HG03469 (cell line): ENCODE data around the gene ABCC5.
"Not testable (repeated sequence)": the region's sequence is repeated elsewhere in the genome, so short reads cannot be mapped to it uniquely, and the experiment has no call there.

Experiments used
- ATAC-seq: cut with Tn5 transposase; IDR thresholded peaks from one replicate; pipeline ENCODE4 v1.9.1; 2021; ENCODE audit warnings: mild to moderate bottlenecking, moderate library complexity, moderate number of reproducible peaks; ENCODE audit not compliant: unreplicated experiment

ABCC5 gene

DNA sequence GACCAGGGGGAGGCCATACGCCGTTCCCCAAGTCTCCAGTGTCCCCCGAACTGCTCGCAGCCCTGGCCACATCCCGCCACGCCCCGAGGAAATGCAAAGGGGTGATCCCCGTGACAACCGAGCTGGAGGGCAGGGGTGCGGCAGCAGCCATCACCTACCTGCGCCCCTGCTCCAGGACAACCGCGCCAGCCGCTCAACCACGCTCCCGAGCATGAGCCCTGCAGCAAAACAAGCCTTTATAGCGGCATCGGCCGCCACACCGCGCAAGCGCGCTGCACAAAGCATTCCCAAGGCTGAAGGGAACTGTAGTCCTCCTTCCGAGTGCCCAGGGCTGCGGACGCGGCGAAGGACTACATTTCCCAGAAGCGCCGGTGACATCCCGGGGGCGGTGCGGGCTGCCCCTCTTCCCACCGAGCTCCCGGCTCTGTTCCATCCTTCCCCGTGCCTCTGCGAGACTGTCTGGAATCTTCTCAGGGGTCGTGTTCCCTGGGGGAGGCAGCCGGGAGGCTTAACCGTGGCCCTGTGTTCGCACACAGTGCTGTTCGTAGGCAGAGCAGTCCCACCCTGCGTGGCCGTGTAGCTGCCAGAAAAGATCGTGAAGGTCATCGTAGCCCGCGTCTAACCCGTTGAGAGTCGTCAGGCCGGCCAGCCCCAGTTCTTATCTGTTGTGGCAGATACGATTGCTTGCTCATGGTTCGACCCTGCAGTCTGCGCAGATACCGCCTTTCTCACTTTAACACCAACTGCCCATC, at the start of gene ABCC5:
ABCC5 (minus strand) TSS at position 213 of the 752 bp plus-strand sequence. CDS start 3,492 bp downstream, outside the sequence.
- ATAC-seq = peak; percentile 93

DNA sequence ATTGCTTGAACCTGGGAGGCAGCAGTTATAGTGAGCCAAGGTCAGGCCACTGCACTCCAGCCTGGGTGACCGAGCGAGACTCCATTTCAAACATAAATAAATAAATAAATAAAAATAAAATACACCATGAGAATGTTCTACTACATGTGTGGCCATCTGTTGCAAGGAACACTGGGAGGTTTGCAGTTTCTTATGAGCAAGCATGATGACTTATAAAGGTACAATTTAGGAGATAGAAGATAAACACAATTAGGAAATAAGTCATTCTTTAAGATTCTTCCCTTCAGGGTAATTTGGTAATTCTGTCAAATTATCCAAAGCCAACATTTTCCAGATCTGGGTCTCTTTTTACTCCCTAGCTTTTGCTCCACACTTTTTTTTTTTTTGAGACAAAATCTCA, 48.5 kb upstream of the ABCC5 start:
- no peak for ATAC-seq

- no peak for ATAC-seq
Observed at GRCh38 chr3:184062637-184063036, 45.0 kb upstream of the ABCC5 start.

DNA sequence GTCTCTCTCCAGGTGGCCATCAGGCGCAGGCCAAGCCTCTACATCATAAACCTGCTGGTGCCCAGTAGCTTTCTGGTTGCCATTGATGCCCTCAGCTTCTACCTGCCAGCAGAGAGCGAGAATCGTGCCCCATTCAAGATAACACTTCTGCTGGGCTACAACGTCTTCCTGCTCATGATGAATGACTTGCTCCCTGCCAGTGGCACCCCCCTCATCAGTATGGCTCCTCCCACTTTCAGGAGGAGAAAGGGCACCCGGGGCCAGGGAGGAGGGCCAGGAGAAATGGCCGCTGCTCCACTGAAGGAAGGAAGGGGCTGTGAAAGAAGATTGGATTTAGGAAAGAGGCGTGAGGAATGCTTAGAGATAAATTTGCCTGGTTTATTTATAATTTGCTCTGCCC, 41.7 kb upstream of the ABCC5 start:
- no peak for ATAC-seq

- no peak for ATAC-seq
Observed at GRCh38 chr3:184058029-184058428, 40.3 kb upstream of the ABCC5 start.

- no peak for ATAC-seq
Observed at GRCh38 chr3:184052767-184053166, 35.1 kb upstream of the ABCC5 start, which contains the start of gene HTR3C. TSS of gene HTR3C (plus strand) at chr3:184053047. CDS start at chr3:184053081, 34 bp downstream.

GRCh38 chr3:184050217-184050847, 32.6 kb upstream of the ABCC5 start:
- ATAC-seq = no peak

GRCh38 chr3:184045995-184046394, 28.3 kb upstream of the ABCC5 start:
- no peak for ATAC-seq

DNA sequence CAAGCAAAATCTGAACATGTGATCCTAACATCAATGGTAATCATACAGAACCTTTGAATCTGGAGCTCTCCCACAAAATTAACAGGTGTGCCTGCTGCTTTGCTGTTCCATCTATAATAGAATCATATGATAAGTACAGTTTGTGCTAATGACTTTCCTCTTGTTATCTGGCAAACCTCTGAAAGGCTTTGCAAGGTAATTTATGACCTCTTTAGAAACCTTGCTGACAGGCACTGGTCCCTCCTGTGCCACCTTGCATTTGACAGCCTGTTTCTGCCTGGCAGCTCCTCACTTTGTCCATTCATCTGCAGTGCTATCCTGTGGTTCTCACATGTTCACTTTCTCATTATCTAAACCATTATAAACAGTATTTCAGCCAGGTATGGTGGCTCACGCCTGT, 24.9 kb upstream of the ABCC5 start:
- no peak for ATAC-seq

GRCh38 chr3:184040010-184040409, 22.3 kb upstream of the ABCC5 start:
- no peak for ATAC-seq

DNA sequence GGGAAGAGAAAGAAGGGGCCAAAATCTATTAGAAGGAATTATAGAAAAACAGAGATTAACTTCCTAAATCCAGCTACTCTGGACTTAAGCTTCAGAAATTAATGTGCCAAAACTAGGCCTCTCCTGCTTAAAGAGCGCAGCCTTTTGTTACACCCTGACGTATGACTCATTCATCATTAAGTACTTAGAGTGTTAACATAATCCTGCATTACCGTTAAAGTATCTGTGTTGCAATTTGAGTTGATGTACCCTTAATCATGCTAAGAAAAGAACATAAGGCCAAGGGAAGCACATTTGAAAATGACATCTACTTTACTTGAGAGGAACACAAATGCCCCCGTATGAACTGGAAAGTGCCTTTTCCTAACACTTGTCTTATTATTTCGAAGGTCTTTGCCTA, 21.7 kb upstream of the ABCC5 start:
- no peak for ATAC-seq

DNA sequence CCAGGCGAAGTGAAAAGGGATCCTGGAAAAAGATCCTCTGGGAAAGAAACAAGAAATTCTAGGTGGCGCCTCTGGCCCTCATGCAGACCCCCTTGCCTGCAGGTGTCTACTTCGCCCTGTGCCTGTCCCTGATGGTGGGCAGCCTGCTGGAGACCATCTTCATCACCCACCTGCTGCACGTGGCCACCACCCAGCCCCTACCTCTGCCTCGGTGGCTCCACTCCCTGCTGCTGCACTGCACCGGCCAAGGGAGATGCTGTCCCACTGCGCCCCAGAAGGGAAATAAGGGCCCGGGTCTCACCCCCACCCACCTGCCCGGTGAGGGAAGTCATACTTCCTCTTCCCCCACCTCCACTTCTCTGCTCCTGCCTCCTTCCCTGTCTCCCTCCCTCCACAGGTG, 20.6 kb upstream of the ABCC5 start:
- not testable (repeated sequence) for ATAC-seq

- ATAC-seq = no peak
Observed at GRCh38 chr3:184037816-184038215, 20.1 kb upstream of the ABCC5 start.

GRCh38 chr3:184031187-184031792, 13.6 kb upstream of the ABCC5 start, which contains the start of gene HTR3D:
TSS of gene HTR3D (plus strand) at chr3:184031742. CDS start at chr3:184031742, 0 bp downstream.
- no peak for ATAC-seq

DNA sequence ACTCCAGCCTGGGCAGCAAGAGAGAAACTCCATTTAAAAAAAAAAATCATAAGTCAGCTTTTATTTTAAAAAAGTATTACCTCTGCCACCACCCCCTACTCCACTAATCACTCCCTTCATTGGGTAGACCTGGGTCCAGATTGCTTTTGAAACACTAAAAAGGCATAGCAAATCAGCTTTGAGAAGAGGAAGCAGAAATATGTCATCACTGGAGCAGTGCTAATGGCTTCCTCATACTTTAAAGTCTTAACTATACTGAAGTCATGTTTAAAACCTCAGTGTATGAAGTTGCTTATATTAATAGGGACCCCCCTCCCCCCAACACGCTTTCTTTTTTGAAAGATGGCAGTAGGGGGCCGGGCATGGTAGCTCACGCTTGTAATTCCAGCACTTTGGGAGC, 12.9 kb upstream of the ABCC5 start:
- no peak for ATAC-seq

DNA sequence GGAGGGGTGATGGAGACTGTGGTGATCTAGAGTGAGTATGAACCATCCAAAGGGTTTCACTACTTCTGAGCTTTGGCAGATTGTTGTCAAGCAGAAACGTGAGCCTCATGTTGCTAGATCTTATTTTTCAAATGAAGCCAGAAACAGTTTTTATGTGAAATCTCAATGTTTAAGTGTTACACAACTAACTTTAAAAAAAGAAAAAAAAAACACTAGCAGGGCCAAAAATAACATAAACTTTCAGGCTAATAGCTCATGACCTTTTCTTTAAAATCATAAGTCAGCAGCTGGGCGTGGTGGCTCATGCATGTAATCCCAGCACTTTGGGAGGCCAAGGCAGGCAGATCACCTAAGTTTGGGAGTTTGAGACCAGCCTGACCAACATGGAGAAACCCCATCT, 11.8 kb upstream of the ABCC5 start:
- no peak for ATAC-seq

- not testable (repeated sequence) for ATAC-seq
Observed at GRCh38 chr3:184028275-184028890, 10.7 kb upstream of the ABCC5 start.

- not testable (repeated sequence) for ATAC-seq
Observed at GRCh38 chr3:184025256-184025655, 7.6 kb upstream of the ABCC5 start.

DNA sequence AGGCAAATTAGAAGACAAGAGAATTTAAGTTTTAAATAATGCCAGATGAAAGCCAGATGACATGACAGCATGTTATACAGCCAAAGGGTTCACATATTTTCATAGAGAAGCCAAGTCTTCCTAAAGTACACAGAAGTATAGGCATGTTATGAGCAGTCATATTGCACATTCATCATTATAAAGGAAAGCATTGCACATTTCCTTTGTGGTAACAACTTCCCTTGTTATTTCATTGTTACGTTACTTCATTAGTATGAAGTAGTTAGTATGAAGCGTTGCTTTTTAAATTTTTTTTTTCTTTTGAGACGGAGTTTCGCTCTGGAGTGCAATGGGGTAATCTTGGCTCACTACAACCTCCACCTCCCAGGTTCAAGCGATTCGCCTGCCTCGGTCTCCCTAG, 4.6 kb upstream of the ABCC5 start:
- no peak for ATAC-seq

DNA sequence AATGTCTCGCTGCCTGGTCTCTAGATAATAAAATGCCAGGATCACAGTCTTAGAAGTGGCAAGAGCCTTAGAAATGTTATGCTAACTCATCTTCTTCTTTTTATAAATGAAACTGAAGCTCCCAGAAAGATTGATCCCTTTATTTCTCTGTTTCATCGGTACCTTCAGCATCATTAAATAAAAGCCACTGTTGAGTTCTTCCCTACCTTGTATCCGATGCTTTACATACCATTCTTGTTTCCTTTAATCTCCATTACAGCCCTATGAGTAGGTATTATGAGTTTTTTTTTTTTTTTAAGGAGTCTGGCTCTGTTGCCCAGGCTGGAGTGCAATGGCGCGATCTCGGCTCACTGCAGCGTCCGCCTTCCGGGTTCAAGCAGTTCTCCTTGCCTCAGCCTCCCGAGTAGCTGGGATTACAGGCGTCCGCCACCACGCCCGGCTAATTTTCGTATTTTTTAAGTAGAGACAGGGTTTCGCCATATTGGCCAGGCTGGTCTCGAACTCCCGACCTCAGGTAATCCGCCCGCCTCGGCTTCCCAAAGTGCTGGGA, 815 bp upstream of the ABCC5 start:
- ATAC-seq = no peak
